HepG2 (cell line): Measurements from ENCODE around the gene IPO8. TPM values are rescaled to one million over a fixed set of nuclear protein-coding genes. Genes with fewer than 3 reads are reported as not detected.

ENCODE experiments used
- CENPX ChIP-seq: sonication (generic); formaldehyde crosslinking; IDR thresholded peaks from 2 replicates; pipeline ENCODE4 v1.9.0; 2021; ENCODE audit warnings: mild to moderate bottlenecking, missing genetic modification reagents, moderate library complexity
- FOXO1 ChIP-seq: sonication (generic); formaldehyde crosslinking; IDR thresholded peaks from 2 replicates; pipeline ENCODE4 v1.4.0; 2020; ENCODE audit warnings: missing genetic modification reagents
- GABPA ChIP-seq, 2 experiments: IDR thresholded peaks; 2 replicates each; pipeline ENCODE4 v1.6.1; 2011 to 2016; ENCODE audit warnings: low read depth in 2 of 2, low read length in 1 of 2, missing biosample characterization in 1 of 2, missing genetic modification characterization in 1 of 2
- HDAC2 ChIP-seq: sonication (generic); formaldehyde crosslinking; IDR thresholded peaks from 2 replicates; pipeline ENCODE4 v1.4.0; 2020; ENCODE audit warnings: missing genetic modification reagents
- HOXA9 ChIP-seq: sonication (generic); formaldehyde crosslinking; IDR thresholded peaks from 2 replicates; pipeline ENCODE4 v1.8.1; 2022; ENCODE audit warnings: missing genetic modification reagents, mild to moderate bottlenecking, moderate library complexity, borderline replicate concordance
- MATR3 ChIP-seq: sonication (generic); formaldehyde crosslinking; IDR thresholded peaks from 2 replicates; pipeline ENCODE4 v1.4.0; 2020; ENCODE audit warnings: missing genetic modification reagents
- PITX1 ChIP-seq: sonication (generic); formaldehyde crosslinking; IDR thresholded peaks from 2 replicates; pipeline ENCODE4 v1.5.1; 2020; ENCODE audit warnings: mild to moderate bottlenecking, missing genetic modification reagents
- RNF2 ChIP-seq: fragments of 450-650 bp; conservative IDR thresholded peaks from 2 replicates; pipeline ENCODE4 v1.6.1; 2016; ENCODE audit warnings: low read depth
- SMARCE1 ChIP-seq: fragments of 450-650 bp; IDR thresholded peaks from 2 replicates; pipeline ENCODE4 v1.6.1; 2017; ENCODE audit warnings: borderline replicate concordance
- SOX5 ChIP-seq: IDR thresholded peaks from 2 replicates; pipeline ENCODE4 v1.6.1; 2016; ENCODE audit warnings: borderline replicate concordance
- THAP11 ChIP-seq: IDR thresholded peaks from 2 replicates; pipeline ENCODE4 v1.6.1; 2016; ENCODE audit warnings: missing biosample characterization, missing genetic modification reagents
- TP53 ChIP-seq: sonication (generic); formaldehyde crosslinking; conservative IDR thresholded peaks from 2 replicates; pipeline ENCODE4 v1.4.0; 2020; ENCODE audit warnings: missing genetic modification reagents
- YEATS2 ChIP-seq: sonication (generic); formaldehyde crosslinking; IDR thresholded peaks from 2 replicates; pipeline ENCODE4 v1.4.0; 2020; ENCODE audit warnings: missing genetic modification reagents, borderline replicate concordance
- ZBTB40 ChIP-seq, 2 experiments: fragments of 450-650 bp in 1 of 2; sonication (generic) in 1 of 2; formaldehyde crosslinking in 1 of 2; IDR thresholded peaks; 2 replicates each; pipeline versions ENCODE4 v1.6.1 to v1.8.0; 2016 to 2022; ENCODE audit warnings: antibody characterized with exemption in 1 of 2, mild to moderate bottlenecking in 1 of 2, missing genetic modification reagents in 1 of 2
- ZFP1 ChIP-seq: IDR thresholded peaks from 2 replicates; pipeline ENCODE4 v1.6.1; 2016
- ZFP41 ChIP-seq: sonication (generic); formaldehyde crosslinking; IDR thresholded peaks from 2 replicates; pipeline ENCODE4 v1.4.0; 2020; ENCODE audit warnings: mild to moderate bottlenecking, missing genetic modification reagents, borderline replicate concordance
- ZMAT3 ChIP-seq: sonication (generic); formaldehyde crosslinking; conservative IDR thresholded peaks from 2 replicates; pipeline ENCODE4 v1.7.0; 2021; ENCODE audit warnings: missing genetic modification reagents
- ZNF337 ChIP-seq: sonication (generic); formaldehyde crosslinking; IDR thresholded peaks from 2 replicates; pipeline ENCODE4 v1.5.1; 2020; ENCODE audit warnings: missing genetic modification reagents, low read depth, mild to moderate bottlenecking, borderline replicate concordance
- ZNF547 ChIP-seq: sonication (generic); formaldehyde crosslinking; IDR thresholded peaks from 2 replicates; pipeline ENCODE4 v1.5.1; 2020; ENCODE audit warnings: mild to moderate bottlenecking, missing genetic modification reagents
- ZNF563 ChIP-seq: sonication (generic); formaldehyde crosslinking; IDR thresholded peaks from 2 replicates; pipeline ENCODE4 v1.8.0; 2022; ENCODE audit warnings: mild to moderate bottlenecking, moderate library complexity, missing genetic modification reagents
- ZNF784 ChIP-seq: sonication (generic); formaldehyde crosslinking; IDR thresholded peaks from 2 replicates; pipeline ENCODE4 v1.5.1; 2020; ENCODE audit warnings: missing genetic modification reagents, mild to moderate bottlenecking, borderline replicate concordance
- polyA plus RNA-seq, 8 experiments: library from polyadenylated mRNA; depleted of rRNA in 3 of 8; stranded (reverse) in 7 of 8; unstranded in 1 of 8; fragments of >200 nt; fragmentation: Illumina TruSeq in 4 of 8; extraction: Trizol in 4 of 8; gene quantifications; 2 replicates each; pipeline versions ENCODE4 v1.2.1 to v1.2.3, GENCODE V29; 2011 to 2016; ENCODE audit warnings: low read depth in 4 of 8, missing spikeins in 1 of 8, mixed read lengths in 1 of 8; ENCODE audit not compliant: insufficient read depth in 1 of 8
- total RNA-seq, 5 experiments: library from RNA; depleted of rRNA; stranded (reverse); fragments of >200 nt; fragmentation: Illumina TruSeq; extraction: Trizol; gene quantifications; 2 replicates each; pipeline ENCODE4 v1.2.3, GENCODE V29; 2016; ENCODE audit warnings: low read depth in 1 of 5
- TF ChIP-seq, protein P1 (sequence below): sonication (generic); formaldehyde crosslinking; IDR thresholded peaks from 2 replicates; pipeline ENCODE4 v1.8.0; 2022; ENCODE audit warnings: missing genetic modification reagents, mild to moderate bottlenecking, borderline replicate concordance

The IPO8 gene
- total and polyA plus RNA-seq, 2 of the 13 experiments (the other 11 are each of a cell fraction or from before 2014, with no cell fraction given): 6.3 to 21.8 TPM

DNA sequence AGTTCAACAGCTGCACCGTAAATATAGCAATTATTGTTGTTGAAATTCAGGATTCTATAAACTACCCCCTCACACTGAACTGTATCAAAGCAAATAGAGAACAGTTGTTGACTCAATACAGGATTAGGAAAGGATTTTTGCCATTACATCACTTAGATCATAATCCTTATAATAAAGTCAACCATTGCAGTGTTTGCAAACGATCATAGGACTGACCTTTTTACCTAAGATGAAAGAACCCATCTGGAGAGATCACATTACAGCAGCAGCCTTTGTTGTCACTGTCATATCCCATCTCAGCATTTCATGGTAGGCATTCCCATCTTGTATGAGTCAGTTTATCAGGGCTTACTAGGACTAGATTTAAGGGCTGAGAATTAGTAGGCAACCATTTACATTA lies 96.1 kb downstream of the IPO8 start (continued):
- TF ChIP-seq ZFP41 (CRISPR knock-in tag) (no peak), FOXO1 (peak; percentile 75), TP53 (CRISPR knock-in tag) (no peak), HOXA9 (CRISPR knock-in tag) (no peak), ZNF563 (CRISPR knock-in tag) (no peak), ZFP1 (peak; percentile 93), ZNF784 (CRISPR knock-in tag) (no peak), ZNF337 (CRISPR knock-in tag) (no peak), CENPX (CRISPR knock-in tag) (no peak), SMARCE1 (no peak), GABPA (IDR thresholded peaks at IDR 0.05; ENCODE audit: low read depth, low read length) (no peak), GABPA (CRISPR knock-in tag; IDR thresholded peaks at IDR 0.05; ENCODE audit: low read depth) (no peak), THAP11 (CRISPR knock-in tag) (peak; percentile 74), ZNF547 (CRISPR knock-in tag) (no peak), SOX5 (CRISPR knock-in tag) (peak; percentile 94), MATR3 (no peak), HDAC2 (CRISPR knock-in tag) (peak; percentile 96), ZMAT3 (no peak), ZBTB40 (IDR thresholded peaks at IDR 0.05) (no peak), ZBTB40 (CRISPR knock-in tag; IDR thresholded peaks at IDR 0.05) (no peak; the same call in 1 of the 2 replicates), YEATS2 (CRISPR knock-in tag) (no peak), PITX1 (CRISPR knock-in tag) (peak; percentile 94), RNF2 (no peak)
- TF ChIP-seq, protein P1, sequence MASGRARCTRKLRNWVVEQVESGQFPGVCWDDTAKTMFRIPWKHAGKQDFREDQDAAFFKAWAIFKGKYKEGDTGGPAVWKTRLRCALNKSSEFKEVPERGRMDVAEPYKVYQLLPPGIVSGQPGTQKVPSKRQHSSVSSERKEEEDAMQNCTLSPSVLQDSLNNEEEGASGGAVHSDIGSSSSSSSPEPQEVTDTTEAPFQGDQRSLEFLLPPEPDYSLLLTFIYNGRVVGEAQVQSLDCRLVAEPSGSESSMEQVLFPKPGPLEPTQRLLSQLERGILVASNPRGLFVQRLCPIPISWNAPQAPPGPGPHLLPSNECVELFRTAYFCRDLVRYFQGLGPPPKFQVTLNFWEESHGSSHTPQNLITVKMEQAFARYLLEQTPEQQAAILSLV (CRISPR knock-in tag): no peak
